Measurements from ENCODE around the gene PDZRN4. TPM values are rescaled to one million over a fixed set of nuclear protein-coding genes. Genes with fewer than 3 reads are reported as not detected.

PDZRN4 gene
- total RNA-seq, 3 donors from 2014 or later: 0.98 to 53.4 (median 2.8) TPM

- no peaks in the 10 kb centered on the region for H3K4me1 ChIP-seq
These were observed 219.2 kb downstream of the PDZRN4 start for GRCh38 chr12:41407232-41407799.

GRCh38 chr12:41409628-41410027, 221.5 kb downstream of the PDZRN4 start:
- Histone ChIP-seq H3K27me3 (no peaks in the 10 kb centered on the region), H3K36me3 (no peaks in the 10 kb centered on the region), H3K4me3 (no peak overlapping the region), H3K27ac (no peak overlapping the region), H3K4me1 (no peaks in the 10 kb centered on the region), H3K9me3 (no peaks in the 10 kb centered on the region)
- intact Hi-C loops (cut with DNase I; ENCODE audit: low total_unique reads): no loop called here
- DNase-seq (ENCODE audit: low spot score in 2 of 2): no peak
- TF ChIP-seq POLR2AphosphoS5 (IDR thresholded peaks at IDR 0.05): no peak
- no peak for TF ChIP-seq CTCF (IDR thresholded peaks at IDR 0.05)
- TF ChIP-seq POLR2A (IDR thresholded peaks at IDR 0.05): no peak

More at GRCh38 chr12:41407232-41407799, 219.2 kb downstream of the PDZRN4 start:
- Histone ChIP-seq H3K27ac (no peak overlapping the region), H3K4me3 (no peak overlapping the region), H3K36me3 (no peaks in the 10 kb centered on the region), H3K27me3 (no peaks in the 10 kb centered on the region), H3K9me3 (no peaks in the 10 kb centered on the region)
- intact Hi-C loops (cut with DNase I; ENCODE audit: low total_unique reads): no loop called here
- DNase-seq (ENCODE audit: low spot score in 2 of 2): no peak
- TF ChIP-seq POLR2A (IDR thresholded peaks at IDR 0.05): no peak

GRCh38 chr12:41418586-41418985, 230.5 kb downstream of the PDZRN4 start:
- no peaks in the 10 kb centered on the region for H3K4me1 ChIP-seq
- DNase-seq (ENCODE audit: low spot score in 2 of 2): no peak
- no peak overlapping the region for H3K27ac ChIP-seq
- H3K4me3 ChIP-seq: no peak overlapping the region
- H3K36me3 ChIP-seq: no peaks in the 10 kb centered on the region
- no peaks in the 10 kb centered on the region for H3K27me3 ChIP-seq
- H3K9me3 ChIP-seq: no peaks in the 10 kb centered on the region
- intact Hi-C loops (cut with DNase I; ENCODE audit: low total_unique reads): no loop called here
- TF ChIP-seq CTCF (IDR thresholded peaks at IDR 0.05): no peak
- no peak for TF ChIP-seq POLR2AphosphoS5 (IDR thresholded peaks at IDR 0.05)
- TF ChIP-seq POLR2A (IDR thresholded peaks at IDR 0.05): no peak

- H3K4me1 ChIP-seq: no peaks in the 10 kb centered on the region
- no peaks in the 10 kb centered on the region for H3K36me3 ChIP-seq
- TF ChIP-seq POLR2AphosphoS5 (IDR thresholded peaks at IDR 0.05) (no peak), CTCF (IDR thresholded peaks at IDR 0.05) (no peak), POLR2A (IDR thresholded peaks at IDR 0.05) (no peak)
- H3K27ac ChIP-seq: no peak overlapping the region
- no peak overlapping the region for H3K4me3 ChIP-seq
- no peaks in the 10 kb centered on the region for H3K27me3 ChIP-seq
- DNase-seq (ENCODE audit: low spot score in 2 of 2): no peak
- H3K9me3 ChIP-seq: no peaks in the 10 kb centered on the region
- intact Hi-C loops (cut with DNase I; ENCODE audit: low total_unique reads): no loop called here
These were observed 231.2 kb downstream of the PDZRN4 start for GRCh38 chr12:41419131-41419893.

GRCh38 chr12:41424651-41425050, 236.5 kb downstream of the PDZRN4 start:
- H3K9me3 ChIP-seq: no peaks in the 10 kb centered on the region
- TF ChIP-seq POLR2A (IDR thresholded peaks at IDR 0.05) (no peak), POLR2AphosphoS5 (IDR thresholded peaks at IDR 0.05) (no peak), CTCF (IDR thresholded peaks at IDR 0.05) (no peak)
- no peak for DNase-seq (ENCODE audit: low spot score in 2 of 2)
- no peaks in the 10 kb centered on the region for H3K36me3 ChIP-seq
- H3K4me3 ChIP-seq: no peak overlapping the region
- no peaks in the 10 kb centered on the region for H3K27me3 ChIP-seq
- H3K27ac ChIP-seq: no peak overlapping the region
- H3K4me1 ChIP-seq: no peaks in the 10 kb centered on the region
- intact Hi-C loops (cut with DNase I; ENCODE audit: low total_unique reads): no loop called here
